HCT116 (cell line): ENCODE data around the gene GHRHR. TPM values are rescaled to one million over a fixed set of nuclear protein-coding genes. Genes with fewer than 3 reads are reported as not detected.

Experiments used
- ATAC-seq: fragments of 200-7000 bp; cut with Tn5 transposase; 2 replicates; pipeline ENCODE4 v1.9.1; 2020; ENCODE audit warnings: mild to moderate bottlenecking, moderate library complexity
- BruUV-seq: library from RNA; stranded (reverse); fragments of 400-500 nt; replicated peaks from 2 replicates; lab custom pipeline; 2021; lab: Mats Ljungman, UMichigan
- CTCF ChIA-PET: fragments of 300-600 bp; sonication (Branson Sonifier 250); formaldehyde crosslinking; loops from one replicate; lab custom pipeline; 2021; ENCODE audit warnings: antibody characterized with exemption; lab: Charles Lee
- POLR2A ChIA-PET: fragments of 300-600, 350-600 bp; sonication (Branson Sonifier 250); formaldehyde crosslinking; loops from one replicate; lab custom pipeline; 2021; ENCODE audit warnings: antibody characterized with exemption; lab: Charles Lee
- RAD21 ChIA-PET, 2 experiments: fragments of 300-600 bp; sonication (Branson Sonifier 250); formaldehyde crosslinking; loops; one replicate each; lab custom pipeline; 2023; ENCODE audit warnings: low total read pairs in 2 of 2; ENCODE audit not compliant: uncharacterized antibody in 2 of 2, unreplicated experiment in 2 of 2, low non-redundant PET in 1 of 2; lab: Charles Lee
- DNase-seq: peaks from one replicate; pipeline ENCODE4 v3.0.0-alpha.2; 2010; ENCODE audit warnings: low read depth, low spot score
- H2AFZ ChIP-seq: fragments of 200-600 bp; shearing (Covaris generic), sonication (generic); 2 replicates; pipeline ENCODE4 v1.6.1; 2017; ENCODE audit warnings: low read depth, mixed run types, mixed read lengths, antibody characterized with exemption, low read length; ENCODE audit not compliant: poor library complexity, severe bottlenecking
- H3K27ac ChIP-seq: 2 replicates; pipeline ENCODE4 v1.5.1; 2012; ENCODE audit warnings: low read depth, low read length
- H3K27me3 ChIP-seq: fragments of 200-600 bp; sonication (generic); 2 replicates; pipeline ENCODE4 v1.6.1; 2016; ENCODE audit warnings: mixed run types, low read length, mixed read lengths; ENCODE audit not compliant: insufficient read depth
- H3K36me3 ChIP-seq, 2 experiments: fragments of 200-500 bp in 1 of 2; fragments of 200-600 bp in 1 of 2; sonication (Bioruptor generic) in 1 of 2; sonication (generic) in 1 of 2; 2 replicates each; pipeline versions ENCODE4 v1.5.1 to v1.6.1; 2014 to 2016; ENCODE audit warnings: low read length in 2 of 2, inconsistent platforms in 1 of 2, mixed read lengths in 1 of 2, mixed run types in 1 of 2; ENCODE audit not compliant: insufficient read depth in 2 of 2, control insufficient read depth in 1 of 2
- H3K4me1 ChIP-seq, 2 experiments: fragments of 200-600 bp in 1 of 2; sonication (generic) in 1 of 2; 2 replicates each; pipeline versions ENCODE4 v1.5.1 to v1.6.1; 2012 to 2017; ENCODE audit warnings: low read length in 2 of 2, inconsistent platforms in 1 of 2, mild to moderate bottlenecking in 1 of 2, mixed read lengths in 1 of 2, mixed run types in 1 of 2, moderate library complexity in 1 of 2; ENCODE audit not compliant: insufficient read depth in 2 of 2, control insufficient read depth in 1 of 2
- H3K4me2 ChIP-seq: fragments of 200-600 bp; sonication (generic); 2 replicates; pipeline ENCODE4 v1.6.1; 2017; ENCODE audit warnings: mixed run types, low read length, mixed read lengths
- H3K4me3 ChIP-seq, 2 experiments: fragments of 200-600 bp in 1 of 2; sonication (generic) in 1 of 2; replicated peaks in 1 of 2; 2 replicates each; pipeline ENCODE4 v1.5.1; 2011 to 2016; ENCODE audit warnings: low read length in 2 of 2, control low read depth in 1 of 2, low read depth in 1 of 2, mild to moderate bottlenecking in 1 of 2, mixed read lengths in 1 of 2, mixed run types in 1 of 2
- H3K79me2 ChIP-seq: fragments of 200-600 bp; sonication (generic); 2 replicates; pipeline ENCODE4 v1.6.1; 2017; ENCODE audit warnings: mild to moderate bottlenecking, mixed run types, low read length, moderate library complexity, mixed read lengths; ENCODE audit not compliant: insufficient read depth
- H3K9ac ChIP-seq: fragments of 200-600 bp; sonication (generic); 2 replicates; pipeline ENCODE4 v1.6.1; 2016; ENCODE audit warnings: low read length, mixed read lengths
- H3K9me2 ChIP-seq: fragments of 200-600 bp; sonication (generic), shearing (Covaris generic); 2 replicates; pipeline ENCODE4 v1.6.1; 2017; ENCODE audit warnings: mixed run types, mild to moderate bottlenecking, moderate library complexity; ENCODE audit not compliant: insufficient read depth
- H3K9me3 ChIP-seq, 2 experiments: fragments of 200-500 bp in 1 of 2; fragments of 200-600 bp in 1 of 2; sonication (Bioruptor generic) in 1 of 2; sonication (generic) in 1 of 2; 2 replicates each; pipeline ENCODE4 v1.6.1; 2014 to 2017; ENCODE audit warnings: low read length in 2 of 2, mixed read lengths in 2 of 2, inconsistent platforms in 1 of 2, low read depth in 1 of 2, mild to moderate bottlenecking in 1 of 2, mixed run types in 1 of 2, moderate library complexity in 1 of 2; ENCODE audit not compliant: control insufficient read depth in 1 of 2, insufficient read depth in 1 of 2
- H4K20me1 ChIP-seq: fragments of 200-600 bp; sonication (generic), shearing (Covaris generic); 2 replicates; pipeline ENCODE4 v1.6.1; 2017; ENCODE audit warnings: mixed run types, mild to moderate bottlenecking, moderate library complexity; ENCODE audit not compliant: insufficient read depth
- CBX3 ChIP-seq: IDR thresholded peaks from 2 replicates; pipeline ENCODE4 v1.6.1; 2012; ENCODE audit warnings: low read depth
- CEBPB ChIP-seq: IDR thresholded peaks from 2 replicates; pipeline ENCODE4 v1.6.1; 2012; ENCODE audit warnings: low read depth
- EZH2 ChIP-seq: fragments of 200-600 bp; sonication (generic); IDR thresholded peaks from 2 replicates; pipeline ENCODE4 v1.6.1; 2017; ENCODE audit warnings: antibody characterized with exemption, mixed run types
- EZH2phosphoT487 ChIP-seq: fragments of 200-600 bp; IDR thresholded peaks from 2 replicates; pipeline ENCODE4 v1.6.1; 2018; ENCODE audit warnings: antibody characterized with exemption, borderline replicate concordance
- JUND ChIP-seq: IDR thresholded peaks from 2 replicates; pipeline ENCODE4 v1.6.1; 2012
- POLR2A ChIP-seq: IDR thresholded peaks from 2 replicates; pipeline ENCODE4 v1.7.0; 2011; ENCODE audit warnings: borderline replicate concordance; ENCODE audit not compliant: insufficient read depth, insufficient read length; ENCODE audit errors: extremely low read depth
- POLR2AphosphoS5 ChIP-seq: IDR thresholded peaks from 2 replicates; pipeline ENCODE4 v1.6.1; 2011; ENCODE audit warnings: mild to moderate bottlenecking, low read depth, low read length, moderate library complexity
- RAD21 ChIP-seq: IDR thresholded peaks from 2 replicates; pipeline ENCODE4 v1.6.1; 2012; ENCODE audit warnings: low read depth, mild to moderate bottlenecking
- SIN3A ChIP-seq: IDR thresholded peaks from 2 replicates; pipeline ENCODE4 v1.6.1; 2012; ENCODE audit warnings: low read depth
- SRF ChIP-seq: IDR thresholded peaks from 2 replicates; pipeline ENCODE4 v1.6.1; 2012; ENCODE audit warnings: low read depth
- YY1 ChIP-seq: IDR thresholded peaks from 2 replicates; pipeline ENCODE4 v1.6.1; 2011; ENCODE audit warnings: low read length, low read depth, moderate library complexity, mild to moderate bottlenecking; ENCODE audit not compliant: insufficient replicate concordance; ENCODE audit errors: extremely low read depth
- ZFX ChIP-seq: fragments of 450-650 bp; IDR thresholded peaks from 2 replicates; pipeline ENCODE4 v1.6.1; 2017
- intact Hi-C: fragments of 100-400 bp; cut with micrococcal nuclease; formaldehyde crosslinking; loops from 2 replicates; pipeline ENCODE4 v1.10.0; 2022
- total RNA-seq: library from RNA; stranded (reverse); gene quantifications from one replicate; pipeline ENCODE4 v1.2.1, GENCODE V29; 2021; ENCODE audit not compliant: unreplicated experiment
- TF ChIP-seq, protein P1 (sequence below): IDR thresholded peaks from 2 replicates; pipeline ENCODE4 v1.6.1; 2012
- TF ChIP-seq, protein P2 (sequence below): IDR thresholded peaks from 2 replicates; pipeline ENCODE4 v1.6.1; 2012; ENCODE audit warnings: low read depth
- TF ChIP-seq, protein P3 (sequence below): IDR thresholded peaks from 2 replicates; pipeline ENCODE4 v1.6.1; 2012
- TF ChIP-seq, protein P4 (sequence below), 3 experiments: fragments of 200-600 bp in 1 of 3; sonication (generic) in 1 of 3; IDR thresholded peaks in 2 of 3; conservative IDR thresholded peaks in 1 of 3; 2 replicates each; pipeline ENCODE4 v1.5.1; 2012 to 2017; ENCODE audit warnings: low read depth in 2 of 3, low read length in 2 of 3, antibody characterized with exemption in 1 of 3, borderline replicate concordance in 1 of 3, control low read depth in 1 of 3, mild to moderate bottlenecking in 1 of 3, mixed read lengths in 1 of 3, mixed run types in 1 of 3, moderate library complexity in 1 of 3; ENCODE audit not compliant: insufficient read depth in 1 of 3

Gene GHRHR
- total RNA-seq, 1 experiment from 2014 or later, result not detected

DNA sequence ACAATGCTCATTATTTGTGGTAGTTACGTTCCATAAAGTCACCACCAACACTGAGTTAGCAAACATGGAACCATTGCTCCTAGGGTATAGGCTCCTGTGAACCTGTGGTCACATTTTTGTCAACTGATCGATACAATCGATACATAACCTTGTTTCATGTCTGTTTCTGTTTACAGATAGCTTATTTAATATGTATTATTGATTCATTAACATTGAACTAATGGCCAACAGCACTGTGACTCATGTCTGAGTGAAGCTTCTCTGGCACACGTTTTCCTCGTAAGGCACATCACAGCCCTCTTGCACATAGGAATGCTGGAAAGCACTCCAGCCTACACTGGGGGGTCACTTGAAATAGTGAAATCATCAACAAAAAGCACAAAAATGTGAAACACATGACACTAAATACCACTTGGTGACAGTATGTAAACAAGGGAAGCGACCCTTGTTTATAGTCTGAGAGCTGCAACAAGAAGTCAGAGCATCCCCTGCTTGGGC lies 27.0 kb downstream of the GHRHR start:
- Histone ChIP-seq H3K36me3 (no peaks in the 10 kb centered on the region), H3K9ac (no peak overlapping the region), H4K20me1 (no peaks in the 10 kb centered on the region), H3K4me2 (no peak overlapping the region), H3K4me1 (no peaks in the 10 kb centered on the region), H3K79me2 (no peaks in the 10 kb centered on the region), H2AFZ (no peak overlapping the region), H3K9me3 (no peaks in the 10 kb centered on the region), H3K4me3 (no peak overlapping the region), H3K27me3 (no peaks in the 10 kb centered on the region), H3K9me2 (no peaks in the 10 kb centered on the region), H3K27ac (no peak overlapping the region)
- TF ChIP-seq CEBPB, result no peak
- TF ChIP-seq JUND, result no peak
- TF ChIP-seq EZH2, result no peak
- no peak for TF ChIP-seq RAD21
- ChIA-PET RAD21 (no interaction called here), CTCF (interaction anchor here (1.7 kb wide), 1 partner anchor 132 kb away, joined by 3 read pairs; no protein-coding TSS in a partner anchor), POLR2A (no interaction called here)
- intact Hi-C loops, result no loop called here
- no peak for ATAC-seq
- DNase-seq, result no peak
- no TSS peak for BruUV-seq

DNA sequence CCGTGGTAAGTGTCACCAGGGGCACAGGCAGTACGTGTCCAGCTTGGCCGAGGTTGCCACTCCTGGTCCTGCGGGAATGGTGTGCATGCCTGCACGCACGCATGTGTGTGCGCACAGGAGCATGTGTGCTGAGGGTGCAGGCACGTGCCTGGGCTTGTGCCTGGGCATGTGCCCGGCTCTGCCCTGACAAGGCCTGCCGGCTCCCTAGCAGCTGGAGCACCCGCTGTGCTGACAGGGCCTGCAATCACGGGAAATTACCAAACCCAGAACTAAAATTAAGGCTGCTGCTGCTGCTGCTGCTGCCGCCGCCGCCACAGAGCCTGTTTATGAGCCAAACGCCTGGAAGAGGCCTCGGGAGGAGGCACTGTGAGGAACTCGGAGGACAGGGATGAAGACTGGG lies 28.7 kb downstream of the GHRHR start:
- no TSS peak for BruUV-seq
- Histone ChIP-seq H3K4me3 (no peak overlapping the region), H2AFZ (no peak overlapping the region), H4K20me1 (no peaks in the 10 kb centered on the region), H3K27me3 (no peaks in the 10 kb centered on the region), H3K9ac (no peak overlapping the region), H3K4me1 (no peaks in the 10 kb centered on the region), H3K4me2 (no peak overlapping the region), H3K27ac (peak overlapping the region; percentile 25; the same call in 1 of the 2 replicates), H3K36me3 (no peaks in the 10 kb centered on the region), H3K9me2 (no peaks in the 10 kb centered on the region), H3K79me2 (no peaks in the 10 kb centered on the region), H3K9me3 (no peaks in the 10 kb centered on the region)
- intact Hi-C loops, result no loop called here
- RAD21 ChIA-PET, result no interaction called here
- POLR2A ChIA-PET, result no interaction called here
- ATAC-seq (peak; percentile 27; the same call in 1 of the 2 replicates), DNase-seq (no peak)
- CTCF ChIA-PET, result interaction anchor here (1.3 kb wide), 1 partner anchor 130 kb away, joined by 5 read pairs; no protein-coding TSS in a partner anchor
- no peak for TF ChIP-seq POLR2A
- no peak for TF ChIP-seq EZH2phosphoT487
- no peak for TF ChIP-seq SRF
- TF ChIP-seq ZFX, result no peak
- no peak for TF ChIP-seq CBX3
- TF ChIP-seq, protein P1, sequence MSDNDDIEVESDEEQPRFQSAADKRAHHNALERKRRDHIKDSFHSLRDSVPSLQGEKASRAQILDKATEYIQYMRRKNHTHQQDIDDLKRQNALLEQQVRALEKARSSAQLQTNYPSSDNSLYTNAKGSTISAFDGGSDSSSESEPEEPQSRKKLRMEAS, result no peak
- TF ChIP-seq, protein P2, sequence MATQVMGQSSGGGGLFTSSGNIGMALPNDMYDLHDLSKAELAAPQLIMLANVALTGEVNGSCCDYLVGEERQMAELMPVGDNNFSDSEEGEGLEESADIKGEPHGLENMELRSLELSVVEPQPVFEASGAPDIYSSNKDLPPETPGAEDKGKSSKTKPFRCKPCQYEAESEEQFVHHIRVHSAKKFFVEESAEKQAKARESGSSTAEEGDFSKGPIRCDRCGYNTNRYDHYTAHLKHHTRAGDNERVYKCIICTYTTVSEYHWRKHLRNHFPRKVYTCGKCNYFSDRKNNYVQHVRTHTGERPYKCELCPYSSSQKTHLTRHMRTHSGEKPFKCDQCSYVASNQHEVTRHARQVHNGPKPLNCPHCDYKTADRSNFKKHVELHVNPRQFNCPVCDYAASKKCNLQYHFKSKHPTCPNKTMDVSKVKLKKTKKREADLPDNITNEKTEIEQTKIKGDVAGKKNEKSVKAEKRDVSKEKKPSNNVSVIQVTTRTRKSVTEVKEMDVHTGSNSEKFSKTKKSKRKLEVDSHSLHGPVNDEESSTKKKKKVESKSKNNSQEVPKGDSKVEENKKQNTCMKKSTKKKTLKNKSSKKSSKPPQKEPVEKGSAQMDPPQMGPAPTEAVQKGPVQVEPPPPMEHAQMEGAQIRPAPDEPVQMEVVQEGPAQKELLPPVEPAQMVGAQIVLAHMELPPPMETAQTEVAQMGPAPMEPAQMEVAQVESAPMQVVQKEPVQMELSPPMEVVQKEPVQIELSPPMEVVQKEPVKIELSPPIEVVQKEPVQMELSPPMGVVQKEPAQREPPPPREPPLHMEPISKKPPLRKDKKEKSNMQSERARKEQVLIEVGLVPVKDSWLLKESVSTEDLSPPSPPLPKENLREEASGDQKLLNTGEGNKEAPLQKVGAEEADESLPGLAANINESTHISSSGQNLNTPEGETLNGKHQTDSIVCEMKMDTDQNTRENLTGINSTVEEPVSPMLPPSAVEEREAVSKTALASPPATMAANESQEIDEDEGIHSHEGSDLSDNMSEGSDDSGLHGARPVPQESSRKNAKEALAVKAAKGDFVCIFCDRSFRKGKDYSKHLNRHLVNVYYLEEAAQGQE, result no peak
- no peak for TF ChIP-seq JUND
- no peak for TF ChIP-seq RAD21
- TF ChIP-seq POLR2AphosphoS5, result no peak
- no peak for TF ChIP-seq SIN3A
- TF ChIP-seq YY1, result no peak
- TF ChIP-seq, protein P3, sequence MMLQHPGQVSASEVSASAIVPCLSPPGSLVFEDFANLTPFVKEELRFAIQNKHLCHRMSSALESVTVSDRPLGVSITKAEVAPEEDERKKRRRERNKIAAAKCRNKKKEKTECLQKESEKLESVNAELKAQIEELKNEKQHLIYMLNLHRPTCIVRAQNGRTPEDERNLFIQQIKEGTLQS, result no peak
- TF ChIP-seq, protein P4, sequence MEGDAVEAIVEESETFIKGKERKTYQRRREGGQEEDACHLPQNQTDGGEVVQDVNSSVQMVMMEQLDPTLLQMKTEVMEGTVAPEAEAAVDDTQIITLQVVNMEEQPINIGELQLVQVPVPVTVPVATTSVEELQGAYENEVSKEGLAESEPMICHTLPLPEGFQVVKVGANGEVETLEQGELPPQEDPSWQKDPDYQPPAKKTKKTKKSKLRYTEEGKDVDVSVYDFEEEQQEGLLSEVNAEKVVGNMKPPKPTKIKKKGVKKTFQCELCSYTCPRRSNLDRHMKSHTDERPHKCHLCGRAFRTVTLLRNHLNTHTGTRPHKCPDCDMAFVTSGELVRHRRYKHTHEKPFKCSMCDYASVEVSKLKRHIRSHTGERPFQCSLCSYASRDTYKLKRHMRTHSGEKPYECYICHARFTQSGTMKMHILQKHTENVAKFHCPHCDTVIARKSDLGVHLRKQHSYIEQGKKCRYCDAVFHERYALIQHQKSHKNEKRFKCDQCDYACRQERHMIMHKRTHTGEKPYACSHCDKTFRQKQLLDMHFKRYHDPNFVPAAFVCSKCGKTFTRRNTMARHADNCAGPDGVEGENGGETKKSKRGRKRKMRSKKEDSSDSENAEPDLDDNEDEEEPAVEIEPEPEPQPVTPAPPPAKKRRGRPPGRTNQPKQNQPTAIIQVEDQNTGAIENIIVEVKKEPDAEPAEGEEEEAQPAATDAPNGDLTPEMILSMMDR (IDR thresholded peaks at IDR 0.05 in 2 of 3, conservative IDR thresholded peaks at IDR 0.05 in 1 of 3; ENCODE audit: borderline replicate concordance in 1 of 3, insufficient read depth in 1 of 3, low read depth in 2 of 3, low read length in 2 of 3), result no peak
